ENCODE data around the gene ITFG1. TPM values are rescaled to one million over a fixed set of nuclear protein-coding genes. Genes with fewer than 3 reads are reported as not detected.

Gene ITFG1
- total and polyA plus RNA-seq, 7 donors: 12.0 to 59.3 (median 36.0) TPM

GRCh38 chr16:47180073-47180472, 280.8 kb downstream of the ITFG1 start:
- no peaks in the 10 kb centered on the region for H3K9me3 ChIP-seq
- WGBS, 2 donors: 84 to 93% methylated on average over 8 of the region's 8 CpGs
- no peak overlapping the region for H3K4me3 ChIP-seq
- intact Hi-C loops (cut with DNase I): no loop called here
- TF ChIP-seq EP300 (IDR thresholded peaks at IDR 0.05) (no peak), POLR2AphosphoS5 (IDR thresholded peaks at IDR 0.05) (no peak), CTCF (IDR thresholded peaks at IDR 0.05) (no peak), POLR2A (IDR thresholded peaks at IDR 0.05) (no peak)
- H3K27ac ChIP-seq: no peak overlapping the region
- no peaks in the 10 kb centered on the region for H3K4me1 ChIP-seq
- DNase-seq: no peak
- no peaks in the 10 kb centered on the region for H3K36me3 ChIP-seq
- no peaks in the 10 kb centered on the region for H3K27me3 ChIP-seq

DNA sequence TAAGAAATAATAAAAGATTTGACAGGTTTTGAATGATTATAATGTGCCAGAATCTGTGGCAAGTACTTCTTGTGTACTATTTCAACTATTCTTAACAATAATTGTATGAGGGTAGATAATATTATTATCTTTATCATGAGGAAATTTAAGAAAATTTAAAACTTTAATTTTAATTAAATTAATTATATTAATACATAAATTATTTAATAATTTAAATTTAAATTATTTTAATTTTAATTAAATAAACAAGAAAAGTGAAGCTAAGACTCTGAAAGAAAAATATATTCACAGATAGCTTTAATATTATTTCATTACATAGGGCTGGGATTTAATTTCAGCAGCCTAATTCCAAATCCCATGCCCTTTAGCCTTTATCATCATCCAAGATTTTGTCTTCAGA, 285.7 kb downstream of the ITFG1 start:
- Histone ChIP-seq H3K36me3 (no peaks in the 10 kb centered on the region), H3K27me3 (no peaks in the 10 kb centered on the region), H3K9me3 (no peaks in the 10 kb centered on the region), H3K27ac (no peak overlapping the region), H3K4me1 (no peaks in the 10 kb centered on the region), H3K4me3 (no peak overlapping the region)
- intact Hi-C loops (cut with DNase I): no loop called here
- no peak for DNase-seq
- TF ChIP-seq POLR2A (IDR thresholded peaks at IDR 0.05): no peak
- TF ChIP-seq POLR2AphosphoS5 (IDR thresholded peaks at IDR 0.05): no peak
- TF ChIP-seq CTCF (IDR thresholded peaks at IDR 0.05): no peak
- no peak for TF ChIP-seq EP300 (IDR thresholded peaks at IDR 0.05)

DNA sequence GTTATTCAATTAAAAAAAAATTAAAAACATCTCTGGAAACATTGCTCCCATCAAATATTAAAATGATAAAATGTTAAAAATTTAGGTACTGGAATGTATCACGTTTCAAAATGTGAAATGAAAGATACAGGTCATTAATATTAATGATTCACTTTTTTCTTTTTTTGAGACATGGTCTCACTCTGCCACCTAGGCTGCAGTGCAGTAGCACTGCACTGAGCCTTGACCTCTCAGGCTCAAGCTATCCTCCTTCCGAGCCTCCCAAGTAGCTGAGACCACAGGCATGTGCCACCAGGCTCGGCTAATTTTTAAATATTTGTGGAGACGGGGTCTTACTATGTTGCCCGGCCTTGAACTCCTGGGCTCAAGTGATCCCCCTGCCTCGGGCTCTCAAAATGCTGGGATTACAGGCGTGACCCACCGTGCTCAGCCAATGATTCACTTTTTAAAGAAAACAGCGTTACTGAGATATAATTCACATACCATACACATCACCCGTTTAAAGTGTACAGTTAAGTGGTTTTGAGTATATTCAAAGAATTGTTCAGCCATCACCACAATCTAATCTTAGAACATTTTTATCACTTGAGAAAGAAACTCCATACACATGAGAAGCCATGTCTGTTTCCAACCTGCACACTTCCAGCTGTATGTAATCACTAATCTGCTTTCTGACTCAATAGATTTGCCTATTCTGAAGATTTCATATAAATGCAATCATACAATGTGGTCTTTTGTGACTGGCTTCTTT, 298.0 kb downstream of the ITFG1 start:
- intact Hi-C loops (cut with DNase I): no loop called here
- WGBS, 2 donors: 92 to 95% methylated on average over 10 of the region's 10 CpGs

DNA sequence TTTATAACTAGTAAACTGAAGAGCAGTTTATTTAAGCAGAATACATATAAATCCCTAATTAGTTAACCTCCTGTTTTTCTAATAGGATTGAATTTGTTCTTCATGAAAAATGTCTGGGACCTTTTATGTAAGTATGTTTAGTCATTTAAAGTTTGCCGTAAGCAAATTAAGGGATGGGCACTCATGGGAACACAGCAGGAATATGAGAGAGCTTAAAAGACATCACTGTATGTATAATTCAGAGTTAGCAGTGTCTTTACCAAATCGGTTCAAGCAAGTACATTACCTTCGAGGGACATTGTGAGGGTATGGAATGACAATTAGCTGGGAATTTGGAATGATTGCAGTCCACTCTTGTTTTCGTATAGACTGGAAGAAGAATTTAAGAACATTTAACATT, 299.4 kb downstream of the ITFG1 start:
- TF ChIP-seq CTCF (IDR thresholded peaks at IDR 0.05) (no peak), POLR2A (IDR thresholded peaks at IDR 0.05) (no peak), EP300 (IDR thresholded peaks at IDR 0.05) (no peak), POLR2AphosphoS5 (IDR thresholded peaks at IDR 0.05) (no peak)
- H3K9me3 ChIP-seq: no peaks in the 10 kb centered on the region
- 95 to 96% methylated on average over 4 of the region's 4 CpGs for WGBS, 2 donors
- DNase-seq: no peak
- peaks cover 0 to 44% (median 7%) of the 10 kb centered on the region in 4 donors for H3K36me3 ChIP-seq
- H3K4me3 ChIP-seq: no peak overlapping the region
- intact Hi-C loops (cut with DNase I): no loop called here
- no peak overlapping the region for H3K27ac ChIP-seq
- no peaks in the 10 kb centered on the region for H3K4me1 ChIP-seq
- no peaks in the 10 kb centered on the region for H3K27me3 ChIP-seq

More for the DNA sequence above, 298.0 kb downstream of the ITFG1 start:
- H3K4me1 ChIP-seq: no peaks in the 10 kb centered on the region
- TF ChIP-seq EP300 (IDR thresholded peaks at IDR 0.05) (no peak), CTCF (IDR thresholded peaks at IDR 0.05) (no peak)
- DNase-seq: no peak
- no peaks in the 10 kb centered on the region for H3K27me3 ChIP-seq
- no peak overlapping the region for H3K27ac ChIP-seq
- H3K4me3 ChIP-seq: no peak overlapping the region
- H3K36me3 ChIP-seq: peaks cover 0 to 30% (median 2%) of the 10 kb centered on the region in 4 donors
- H3K9me3 ChIP-seq: no peaks in the 10 kb centered on the region

- DNase-seq: no peak
Observed at GRCh38 chr16:47160422-47160821, 300.4 kb downstream of the ITFG1 start.

More at GRCh38 chr16:47160422-47160821, 300.4 kb downstream of the ITFG1 start:
- Histone ChIP-seq H3K27ac (no peak overlapping the region), H3K4me1 (no peaks in the 10 kb centered on the region), H3K4me3 (no peak overlapping the region), H3K36me3 (peaks cover 0 to 46% (median 7%) of the 10 kb centered on the region in 4 donors), H3K27me3 (no peaks in the 10 kb centered on the region), H3K9me3 (no peaks in the 10 kb centered on the region)
- intact Hi-C loops (cut with DNase I): no loop called here
- 88 to 94% methylated on average over 3 of the region's 3 CpGs for WGBS, 2 donors
- TF ChIP-seq CTCF (IDR thresholded peaks at IDR 0.05): no peak
- no peak for TF ChIP-seq EP300 (IDR thresholded peaks at IDR 0.05)
- no peak for TF ChIP-seq POLR2A (IDR thresholded peaks at IDR 0.05)
- no peak for TF ChIP-seq POLR2AphosphoS5 (IDR thresholded peaks at IDR 0.05)
